ENCODE results near the gene TAGLN.

DNA sequence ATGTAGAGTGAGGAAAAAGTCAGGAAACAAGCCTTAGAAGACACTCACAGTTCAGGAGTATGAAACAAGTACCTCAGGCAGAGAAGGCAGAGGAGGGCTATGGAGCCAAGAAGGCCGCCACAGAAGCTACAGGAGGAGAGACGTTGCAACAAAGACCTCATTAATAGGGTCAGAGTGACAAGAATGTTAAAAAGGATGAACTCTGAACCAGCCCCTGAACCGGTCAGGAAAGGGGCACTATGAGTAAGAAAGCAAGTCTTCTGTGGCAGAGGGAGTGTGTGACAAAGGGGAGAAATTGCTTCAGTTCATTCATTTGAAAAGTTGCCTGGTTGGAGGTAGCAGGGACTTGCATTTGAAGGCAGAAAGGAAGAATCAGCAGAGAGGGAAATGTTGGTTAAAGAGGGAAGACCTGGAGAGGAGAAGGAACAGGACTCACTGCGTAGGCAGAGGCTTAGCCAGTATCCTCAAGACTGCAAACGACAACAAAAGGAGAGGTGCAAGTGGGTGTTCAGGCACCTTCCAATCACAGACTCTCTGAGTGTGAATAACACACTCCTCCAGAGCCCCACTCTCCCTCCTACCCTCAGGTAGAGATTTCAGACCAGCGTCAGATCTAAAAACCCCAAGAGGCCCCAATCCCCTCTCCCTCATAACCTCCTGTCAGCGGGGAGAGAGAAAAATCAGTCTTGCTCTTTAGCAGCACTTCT is 15.4 kb downstream of the TAGLN start:
- TF ChIP-seq, protein P1, sequence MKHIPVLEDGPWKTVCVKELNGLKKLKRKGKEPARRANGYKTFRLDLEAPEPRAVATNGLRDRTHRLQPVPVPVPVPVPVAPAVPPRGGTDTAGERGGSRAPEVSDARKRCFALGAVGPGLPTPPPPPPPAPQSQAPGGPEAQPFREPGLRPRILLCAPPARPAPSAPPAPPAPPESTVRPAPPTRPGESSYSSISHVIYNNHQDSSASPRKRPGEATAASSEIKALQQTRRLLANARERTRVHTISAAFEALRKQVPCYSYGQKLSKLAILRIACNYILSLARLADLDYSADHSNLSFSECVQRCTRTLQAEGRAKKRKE (CRISPR knock-in tag; IDR thresholded peaks at IDR 0.05; ENCODE audit: low read depth): no peak
- TF ChIP-seq CHD4 (IDR thresholded peaks at IDR 0.05; ENCODE audit: borderline replicate concordance): no peak
- TF ChIP-seq, protein P2, sequence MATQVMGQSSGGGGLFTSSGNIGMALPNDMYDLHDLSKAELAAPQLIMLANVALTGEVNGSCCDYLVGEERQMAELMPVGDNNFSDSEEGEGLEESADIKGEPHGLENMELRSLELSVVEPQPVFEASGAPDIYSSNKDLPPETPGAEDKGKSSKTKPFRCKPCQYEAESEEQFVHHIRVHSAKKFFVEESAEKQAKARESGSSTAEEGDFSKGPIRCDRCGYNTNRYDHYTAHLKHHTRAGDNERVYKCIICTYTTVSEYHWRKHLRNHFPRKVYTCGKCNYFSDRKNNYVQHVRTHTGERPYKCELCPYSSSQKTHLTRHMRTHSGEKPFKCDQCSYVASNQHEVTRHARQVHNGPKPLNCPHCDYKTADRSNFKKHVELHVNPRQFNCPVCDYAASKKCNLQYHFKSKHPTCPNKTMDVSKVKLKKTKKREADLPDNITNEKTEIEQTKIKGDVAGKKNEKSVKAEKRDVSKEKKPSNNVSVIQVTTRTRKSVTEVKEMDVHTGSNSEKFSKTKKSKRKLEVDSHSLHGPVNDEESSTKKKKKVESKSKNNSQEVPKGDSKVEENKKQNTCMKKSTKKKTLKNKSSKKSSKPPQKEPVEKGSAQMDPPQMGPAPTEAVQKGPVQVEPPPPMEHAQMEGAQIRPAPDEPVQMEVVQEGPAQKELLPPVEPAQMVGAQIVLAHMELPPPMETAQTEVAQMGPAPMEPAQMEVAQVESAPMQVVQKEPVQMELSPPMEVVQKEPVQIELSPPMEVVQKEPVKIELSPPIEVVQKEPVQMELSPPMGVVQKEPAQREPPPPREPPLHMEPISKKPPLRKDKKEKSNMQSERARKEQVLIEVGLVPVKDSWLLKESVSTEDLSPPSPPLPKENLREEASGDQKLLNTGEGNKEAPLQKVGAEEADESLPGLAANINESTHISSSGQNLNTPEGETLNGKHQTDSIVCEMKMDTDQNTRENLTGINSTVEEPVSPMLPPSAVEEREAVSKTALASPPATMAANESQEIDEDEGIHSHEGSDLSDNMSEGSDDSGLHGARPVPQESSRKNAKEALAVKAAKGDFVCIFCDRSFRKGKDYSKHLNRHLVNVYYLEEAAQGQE (IDR thresholded peaks at IDR 0.05): no peak
- TF ChIP-seq, protein P3, sequence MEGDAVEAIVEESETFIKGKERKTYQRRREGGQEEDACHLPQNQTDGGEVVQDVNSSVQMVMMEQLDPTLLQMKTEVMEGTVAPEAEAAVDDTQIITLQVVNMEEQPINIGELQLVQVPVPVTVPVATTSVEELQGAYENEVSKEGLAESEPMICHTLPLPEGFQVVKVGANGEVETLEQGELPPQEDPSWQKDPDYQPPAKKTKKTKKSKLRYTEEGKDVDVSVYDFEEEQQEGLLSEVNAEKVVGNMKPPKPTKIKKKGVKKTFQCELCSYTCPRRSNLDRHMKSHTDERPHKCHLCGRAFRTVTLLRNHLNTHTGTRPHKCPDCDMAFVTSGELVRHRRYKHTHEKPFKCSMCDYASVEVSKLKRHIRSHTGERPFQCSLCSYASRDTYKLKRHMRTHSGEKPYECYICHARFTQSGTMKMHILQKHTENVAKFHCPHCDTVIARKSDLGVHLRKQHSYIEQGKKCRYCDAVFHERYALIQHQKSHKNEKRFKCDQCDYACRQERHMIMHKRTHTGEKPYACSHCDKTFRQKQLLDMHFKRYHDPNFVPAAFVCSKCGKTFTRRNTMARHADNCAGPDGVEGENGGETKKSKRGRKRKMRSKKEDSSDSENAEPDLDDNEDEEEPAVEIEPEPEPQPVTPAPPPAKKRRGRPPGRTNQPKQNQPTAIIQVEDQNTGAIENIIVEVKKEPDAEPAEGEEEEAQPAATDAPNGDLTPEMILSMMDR (IDR thresholded peaks at IDR 0.05): no peak
- TF ChIP-seq MAX (IDR thresholded peaks at IDR 0.05): no peak
- no peak for TF ChIP-seq SMC3 (IDR thresholded peaks at IDR 0.05)
- TF ChIP-seq POLR2A (IDR thresholded peaks at IDR 0.05; ENCODE audit: low read length): no peak
- TF ChIP-seq CEBPB (IDR thresholded peaks at IDR 0.05): no peak
- TF ChIP-seq EP300 (IDR thresholded peaks at IDR 0.05): no peak
- no peak for TF ChIP-seq ZSCAN20 (CRISPR knock-in tag; IDR thresholded peaks at IDR 0.05)
- no peak for TF ChIP-seq RCOR1 (IDR thresholded peaks at IDR 0.05; ENCODE audit: low read depth, low read length)
- TF ChIP-seq JUN (IDR thresholded peaks at IDR 0.05): no peak

All from A549 (cell line).